Activated CD8-positive, alpha-beta T cell treated with anti-CD3 and anti-CD28 coated beads for 36 hours (primary cell): ENCODE data around the gene DACT2. TPM values are rescaled to one million over a fixed set of nuclear protein-coding genes. Genes with fewer than 3 reads are reported as not detected.

Experiments used
- ATAC-seq: fragments of 200-7000 bp; cut with Tn5 transposase; one replicate; pipeline ENCODE4 v1.10.0; 2021; ENCODE audit warnings: mild to moderate bottlenecking, moderate library complexity
- CTCF ChIA-PET: fragments of 350-600 bp; sonication (Branson Sonifier 250); formaldehyde crosslinking; loops from one replicate; lab custom pipeline; 2021; ENCODE audit warnings: antibody characterized with exemption; lab: Charles Lee
- POLR2A ChIA-PET: fragments of 350-600 bp; sonication (Branson Sonifier 250); formaldehyde crosslinking; loops from one replicate; lab custom pipeline; 2021; ENCODE audit warnings: antibody characterized with exemption; lab: Charles Lee
- DNase-seq: peaks from one replicate; pipeline ENCODE4 v3.0.0-alpha.2; 2020
- H3K27ac Mint-ChIP-seq: one replicate; pipeline ENCODE4 v1.8.0; 2021; ENCODE audit warnings: mild to moderate bottlenecking, mixed read lengths
- H3K27me3 Mint-ChIP-seq: one replicate; pipeline ENCODE4 v1.8.0; 2021; ENCODE audit warnings: mixed read lengths
- H3K36me3 Mint-ChIP-seq: one replicate; pipeline ENCODE4 v1.8.0; 2021; ENCODE audit warnings: low read depth, mixed read lengths
- H3K4me1 Mint-ChIP-seq: one replicate; pipeline ENCODE4 v1.8.0; 2021; ENCODE audit warnings: low read depth, mixed read lengths
- H3K4me3 Mint-ChIP-seq: one replicate; pipeline ENCODE4 v1.8.0; 2021; ENCODE audit warnings: mild to moderate bottlenecking, moderate library complexity, mixed read lengths
- H3K9me3 Mint-ChIP-seq: one replicate; pipeline ENCODE4 v1.8.0; 2021; ENCODE audit warnings: mixed read lengths
- CTCF ChIP-seq: fragments of 200-600 bp; IDR thresholded peaks from one replicate; pipeline ENCODE4 v1.8.0; 2022; ENCODE audit warnings: antibody characterized with exemption, mild to moderate bottlenecking
- intact Hi-C: fragments of 100-400 bp; cut with micrococcal nuclease; formaldehyde crosslinking; loops from one replicate; pipeline ENCODE4 v1.10.0; 2022
- total RNA-seq, 2 experiments: library from RNA; stranded (reverse); gene quantifications; one replicate each; pipeline ENCODE4 v1.2.3, GENCODE V29; 2021

The DACT2 gene
- total RNA-seq, 2 experiments from 2014 or later = not detected

GRCh38 chr6:168318579-168319278, 848 bp downstream of the DACT2 start:
- no peak overlapping the region for H3K4me3 Mint-ChIP-seq
- POLR2A ChIA-PET = no interaction called here
- peaks cover 47% of the 10 kb centered on the region for H3K27me3 Mint-ChIP-seq

GRCh38 chr6:168318090-168318489, 1.5 kb downstream of the DACT2 start:
- H3K27me3 Mint-ChIP-seq = peaks cover 47% of the 10 kb centered on the region
- ChIA-PET CTCF (no interaction called here), POLR2A (no interaction called here)
- no peaks in the 10 kb centered on the region for H3K4me1 Mint-ChIP-seq
- ATAC-seq (no peak), DNase-seq (no peak)
- intact Hi-C loops = no loop called here
- peaks cover 1% of the 10 kb centered on the region for H3K9me3 Mint-ChIP-seq
- H3K36me3 Mint-ChIP-seq = no peaks in the 10 kb centered on the region
- no peak overlapping the region for H3K4me3 Mint-ChIP-seq
- H3K27ac Mint-ChIP-seq = no peak overlapping the region
- no peak for TF ChIP-seq CTCF

More at GRCh38 chr6:168318579-168319278, 848 bp downstream of the DACT2 start:
- Mint-ChIP-seq H3K36me3 (no peaks in the 10 kb centered on the region), H3K27ac (no peak overlapping the region), H3K4me1 (no peaks in the 10 kb centered on the region), H3K9me3 (peaks cover 1% of the 10 kb centered on the region)
- CTCF ChIA-PET = no interaction called here
- TF ChIP-seq CTCF = no peak
- no peak for DNase-seq
- ATAC-seq = no peak
- intact Hi-C loops = no loop called here

GRCh38 chr6:168315596-168315995, 4.0 kb downstream of the DACT2 start:
- Mint-ChIP-seq H3K27me3 (peaks cover 32% of the 10 kb centered on the region), H3K27ac (no peak overlapping the region), H3K4me1 (no peaks in the 10 kb centered on the region), H3K9me3 (no peaks in the 10 kb centered on the region), H3K36me3 (no peaks in the 10 kb centered on the region), H3K4me3 (no peak overlapping the region)
- no peak for TF ChIP-seq CTCF
- ATAC-seq (no peak), DNase-seq (no peak)
- intact Hi-C loops = no loop called here
- CTCF ChIA-PET = no interaction called here
- POLR2A ChIA-PET = no interaction called here

- Mint-ChIP-seq H3K9me3 (no peaks in the 10 kb centered on the region), H3K4me1 (no peaks in the 10 kb centered on the region), H3K27ac (no peak overlapping the region), H3K4me3 (no peak overlapping the region), H3K27me3 (peaks cover 28% of the 10 kb centered on the region), H3K36me3 (no peaks in the 10 kb centered on the region)
- DNase-seq = no peak
- ChIA-PET POLR2A (no interaction called here), CTCF (interaction anchor here (1.0 kb wide), 1 partner anchor 8 kb away, joined by 3 read pairs; no protein-coding TSS in a partner anchor)
- intact Hi-C loops = no loop called here
- no peak for ATAC-seq
- TF ChIP-seq CTCF = no peak
These were observed 4.6 kb downstream of the DACT2 start for GRCh38 chr6:168314948-168315347.

- intact Hi-C loops = no loop called here
- TF ChIP-seq CTCF = no peak
- Mint-ChIP-seq H3K9me3 (no peaks in the 10 kb centered on the region), H3K4me3 (no peak overlapping the region), H3K27ac (no peak overlapping the region), H3K27me3 (peaks cover 26% of the 10 kb centered on the region), H3K36me3 (no peaks in the 10 kb centered on the region), H3K4me1 (no peaks in the 10 kb centered on the region)
- ATAC-seq (no peak), DNase-seq (no peak)
- ChIA-PET POLR2A (no interaction called here), CTCF (interaction anchor here (1.0 kb wide), 1 partner anchor 8 kb away, joined by 3 read pairs; no protein-coding TSS in a partner anchor)
These were observed 5.6 kb downstream of the DACT2 start for GRCh38 chr6:168314021-168314420.
